ENCODE measurements around the gene CLCN7.

CLCN7 gene

DNA sequence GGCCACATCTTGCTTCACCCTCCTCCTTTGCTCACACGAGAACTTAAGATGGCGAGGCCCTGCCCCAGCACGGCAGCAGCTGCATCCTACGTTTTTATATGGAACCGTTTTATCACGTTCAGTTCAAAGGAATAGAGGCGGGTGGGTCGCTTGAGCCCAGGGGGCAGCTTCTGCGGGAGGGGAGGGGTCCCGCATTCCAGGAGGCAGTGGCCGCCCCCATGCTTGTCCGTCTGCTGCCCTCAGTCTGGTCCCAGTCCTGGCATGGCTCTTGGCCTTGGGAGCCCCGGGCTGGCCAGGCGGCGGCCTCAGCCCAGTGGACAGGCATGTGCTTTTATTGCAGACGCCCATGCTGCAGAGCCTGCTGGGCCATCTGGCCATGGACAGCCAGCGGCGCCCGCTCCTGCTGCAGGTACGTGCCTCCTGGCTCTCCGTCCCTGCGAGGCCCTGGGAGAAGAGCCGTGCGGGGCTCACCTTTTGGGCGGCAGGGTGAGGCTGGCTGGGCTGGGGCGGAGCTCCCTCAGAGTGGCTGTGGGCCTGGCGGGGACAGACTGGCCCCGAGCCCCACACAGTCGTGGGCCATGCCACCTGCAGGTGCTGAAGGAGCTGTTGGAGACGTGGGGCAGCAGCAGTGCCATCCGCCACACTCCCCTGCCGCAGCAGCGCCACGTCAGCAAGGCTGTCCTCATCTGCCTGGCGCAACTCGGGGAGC, 25.1 kb upstream of the CLCN7 start:
- Histone ChIP-seq H2BK15ac (replicated peaks; ENCODE audit: low read depth) (no peak overlapping the region), H3K4me3 (ENCODE audit: low read length) (no peak overlapping the region), H3K18ac (ENCODE audit: low read length) (no peak overlapping the region), H2AK5ac (ENCODE audit: low read length) (no peak overlapping the region), H3K4me2 (ENCODE audit: low read length) (no peak overlapping the region), H3K27ac (ENCODE audit: low read depth, low read length) (no peak overlapping the region), H3K4me1 (ENCODE audit: control insufficient read depth, low read depth, low read length) (no peaks in the 10 kb centered on the region), H3K79me2 (ENCODE audit: control insufficient read depth, insufficient read depth, low read length) (no peaks in the 10 kb centered on the region), H3K79me1 (ENCODE audit: low read length) (peaks cover under 1% of the 10 kb centered on the region), H3K27me3 (ENCODE audit: insufficient read depth, low read length, poor library complexity) (no peaks in the 10 kb centered on the region), H3K4ac (ENCODE audit: low read depth, low read length) (no peak overlapping the region), H2BK120ac (ENCODE audit: low read depth, low read length) (no peak overlapping the region), H3K23ac (ENCODE audit: low read length) (no peak overlapping the region), H3K9ac (ENCODE audit: low read length) (no peak overlapping the region), H4K8ac (ENCODE audit: low read depth, low read length) (no peak overlapping the region), H2BK5ac (ENCODE audit: low read length) (no peak overlapping the region), H3K56ac (ENCODE audit: low read length) (no peak overlapping the region), H3K36me3 (ENCODE audit: control insufficient read depth, insufficient read depth, low read length) (peaks cover 6% of the 10 kb centered on the region), H4K5ac (ENCODE audit: low read length) (no peak overlapping the region)
- no peak for DNase-seq
- WGBS (ENCODE audit: extremely low coverage, insufficient coverage, low lambda C conversion rate) = no CpG with 5 or more reads among the region's 36 CpGs

DNA sequence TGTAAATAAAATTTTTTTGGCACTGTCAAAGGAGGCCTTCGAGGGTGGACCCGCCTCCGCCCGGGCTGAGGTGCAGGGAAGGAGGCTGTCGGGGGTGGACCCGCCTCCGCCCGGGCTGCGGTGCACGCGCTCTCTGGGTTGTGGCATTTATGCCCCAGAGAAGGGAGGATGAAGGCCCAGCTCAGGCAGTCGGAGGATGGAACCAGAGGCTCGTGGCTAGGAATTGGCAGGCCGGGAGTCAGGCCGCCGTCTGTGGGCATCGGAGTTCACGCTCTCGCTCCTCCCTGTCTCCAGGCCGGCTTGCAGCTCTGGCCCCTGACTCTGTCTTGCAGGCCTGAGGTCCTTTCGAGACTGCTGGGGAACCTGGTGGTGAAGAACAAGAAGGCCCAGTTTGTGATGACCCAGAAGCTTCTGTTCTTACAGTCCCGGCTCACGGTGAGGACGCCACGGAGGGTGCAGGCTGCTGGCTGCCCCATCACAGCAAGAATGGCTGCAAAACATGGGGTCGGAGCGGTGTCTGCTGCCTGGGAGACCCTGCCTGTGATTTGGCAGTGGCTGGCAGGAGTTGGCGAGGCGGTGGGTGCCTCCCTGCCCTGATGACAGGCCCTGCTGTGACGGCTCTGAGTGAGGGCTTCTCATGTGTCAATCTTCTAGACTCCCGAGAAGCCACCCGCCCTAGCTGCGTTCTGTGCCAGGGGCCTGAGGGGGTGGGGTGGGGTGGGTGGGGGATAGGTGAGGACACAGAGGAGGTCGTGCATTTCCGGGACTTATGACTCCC, 24.3 kb upstream of the CLCN7 start:
- Histone ChIP-seq H3K36me3 (ENCODE audit: control insufficient read depth, insufficient read depth, low read length) (peaks cover 6% of the 10 kb centered on the region), H4K8ac (ENCODE audit: low read depth, low read length) (no peak overlapping the region), H3K23ac (ENCODE audit: low read length) (no peak overlapping the region), H3K9ac (ENCODE audit: low read length) (no peak overlapping the region), H3K79me1 (ENCODE audit: low read length) (peaks cover 5% of the 10 kb centered on the region), H2BK120ac (ENCODE audit: low read depth, low read length) (no peak overlapping the region), H3K79me2 (ENCODE audit: control insufficient read depth, insufficient read depth, low read length) (peaks cover 6% of the 10 kb centered on the region), H3K4ac (ENCODE audit: low read depth, low read length) (no peak overlapping the region), H3K4me1 (ENCODE audit: control insufficient read depth, low read depth, low read length) (no peaks in the 10 kb centered on the region), H3K27me3 (ENCODE audit: insufficient read depth, low read length, poor library complexity) (no peaks in the 10 kb centered on the region), H3K4me2 (ENCODE audit: low read length) (no peak overlapping the region), H3K4me3 (ENCODE audit: low read length) (no peak overlapping the region), H3K27ac (ENCODE audit: low read depth, low read length) (no peak overlapping the region), H2BK5ac (ENCODE audit: low read length) (no peak overlapping the region), H2AK5ac (ENCODE audit: low read length) (no peak overlapping the region), H4K5ac (ENCODE audit: low read length) (no peak overlapping the region), H3K18ac (ENCODE audit: low read length) (no peak overlapping the region), H3K56ac (ENCODE audit: low read length) (no peak overlapping the region), H2BK15ac (replicated peaks; ENCODE audit: low read depth) (no peak overlapping the region)
- WGBS (ENCODE audit: extremely low coverage, insufficient coverage, low lambda C conversion rate) = no CpG with 5 or more reads among the region's 35 CpGs
- DNase-seq = no peak

DNA sequence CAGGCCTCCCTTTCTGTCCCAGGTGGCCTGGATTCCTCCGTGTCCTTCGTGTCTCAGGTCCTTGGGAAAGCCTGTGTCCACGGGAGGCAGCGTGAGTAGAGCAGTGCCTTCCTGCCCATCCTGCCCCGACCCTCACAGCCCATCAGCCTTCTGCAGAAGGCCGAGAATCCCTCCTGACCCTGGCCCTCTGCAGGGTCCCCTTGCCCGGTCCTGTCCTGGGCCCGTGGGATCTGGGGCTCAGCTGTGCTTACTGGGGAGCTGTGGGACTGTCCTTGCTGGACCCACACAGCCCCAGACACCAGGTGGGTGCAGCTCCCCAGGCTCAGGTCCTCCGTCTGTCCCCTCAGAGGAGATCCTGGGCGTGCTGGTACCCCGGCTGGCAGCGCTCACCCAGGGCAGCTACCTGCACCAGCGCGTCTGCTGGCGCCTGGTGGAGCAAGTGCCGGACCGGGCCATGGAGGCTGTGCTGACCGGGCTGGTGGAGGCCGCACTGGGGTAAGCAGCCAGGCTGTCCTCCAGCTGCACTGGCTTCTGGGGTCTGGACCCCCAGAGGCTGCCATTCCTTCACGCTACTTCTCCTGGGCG, 22.3 kb upstream of the CLCN7 start:
- Histone ChIP-seq H4K8ac (ENCODE audit: low read depth, low read length) (no peak overlapping the region), H3K4me3 (ENCODE audit: low read length) (no peak overlapping the region), H3K4me1 (ENCODE audit: control insufficient read depth, low read depth, low read length) (no peaks in the 10 kb centered on the region), H2BK120ac (ENCODE audit: low read depth, low read length) (no peak overlapping the region), H3K79me1 (ENCODE audit: low read length) (peaks cover 5% of the 10 kb centered on the region), H3K56ac (ENCODE audit: low read length) (no peak overlapping the region), H3K9ac (ENCODE audit: low read length) (no peak overlapping the region), H3K36me3 (ENCODE audit: control insufficient read depth, insufficient read depth, low read length) (peaks cover 2% of the 10 kb centered on the region), H3K79me2 (ENCODE audit: control insufficient read depth, insufficient read depth, low read length) (peaks cover 9% of the 10 kb centered on the region), H3K27ac (ENCODE audit: low read depth, low read length) (no peak overlapping the region), H3K18ac (ENCODE audit: low read length) (no peak overlapping the region), H2BK15ac (replicated peaks; ENCODE audit: low read depth) (no peak overlapping the region), H3K4me2 (ENCODE audit: low read length) (no peak overlapping the region), H2BK5ac (ENCODE audit: low read length) (no peak overlapping the region), H3K23ac (ENCODE audit: low read length) (no peak overlapping the region), H3K27me3 (ENCODE audit: insufficient read depth, low read length, poor library complexity) (no peaks in the 10 kb centered on the region), H2AK5ac (ENCODE audit: low read length) (no peak overlapping the region), H4K5ac (ENCODE audit: low read length) (no peak overlapping the region), H3K4ac (ENCODE audit: low read depth, low read length) (no peak overlapping the region)
- no CpG with 5 or more reads among the region's 21 CpGs for WGBS (ENCODE audit: extremely low coverage, insufficient coverage, low lambda C conversion rate)
- DNase-seq = no peak

DNA sequence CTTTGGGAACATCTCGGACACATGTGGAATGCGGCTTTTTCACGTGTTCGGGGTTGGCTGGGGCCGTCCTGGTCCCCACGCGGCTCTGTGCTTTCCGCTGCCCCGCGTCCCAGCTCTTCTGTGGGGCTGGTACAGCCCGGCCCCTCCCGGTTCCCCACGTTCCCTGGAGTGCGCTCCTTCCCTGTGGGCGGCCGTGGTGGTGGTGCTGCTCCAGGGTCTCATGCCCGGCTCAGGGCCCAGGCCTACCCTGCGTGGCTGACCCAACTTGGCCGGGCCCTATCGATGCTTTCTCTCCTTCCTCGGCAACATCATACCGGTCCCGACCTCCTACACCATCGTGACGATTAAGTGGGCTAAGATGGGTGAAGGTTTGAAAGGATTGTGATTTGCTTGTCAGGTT, 21.6 kb upstream of the CLCN7 start:
- Histone ChIP-seq H3K79me1 (ENCODE audit: low read length) (peaks cover 5% of the 10 kb centered on the region), H4K5ac (ENCODE audit: low read length) (no peak overlapping the region), H3K4ac (ENCODE audit: low read depth, low read length) (no peak overlapping the region), H3K27me3 (ENCODE audit: insufficient read depth, low read length, poor library complexity) (no peaks in the 10 kb centered on the region), H3K4me2 (ENCODE audit: low read length) (no peak overlapping the region), H3K36me3 (ENCODE audit: control insufficient read depth, insufficient read depth, low read length) (no peaks in the 10 kb centered on the region), H3K56ac (ENCODE audit: low read length) (no peak overlapping the region), H3K4me3 (ENCODE audit: low read length) (no peak overlapping the region), H3K23ac (ENCODE audit: low read length) (no peak overlapping the region), H4K8ac (ENCODE audit: low read depth, low read length) (no peak overlapping the region), H3K27ac (ENCODE audit: low read depth, low read length) (no peak overlapping the region), H3K79me2 (ENCODE audit: control insufficient read depth, insufficient read depth, low read length) (peaks cover 9% of the 10 kb centered on the region), H2AK5ac (ENCODE audit: low read length) (no peak overlapping the region), H2BK5ac (ENCODE audit: low read length) (no peak overlapping the region), H3K4me1 (ENCODE audit: control insufficient read depth, low read depth, low read length) (no peaks in the 10 kb centered on the region), H3K9ac (ENCODE audit: low read length) (no peak overlapping the region), H3K18ac (ENCODE audit: low read length) (no peak overlapping the region), H2BK120ac (ENCODE audit: low read depth, low read length) (no peak overlapping the region), H2BK15ac (replicated peaks; ENCODE audit: low read depth) (no peak overlapping the region)
- no CpG with 5 or more reads among the region's 25 CpGs for WGBS (ENCODE audit: extremely low coverage, insufficient coverage, low lambda C conversion rate)
- no peak for DNase-seq

DNA sequence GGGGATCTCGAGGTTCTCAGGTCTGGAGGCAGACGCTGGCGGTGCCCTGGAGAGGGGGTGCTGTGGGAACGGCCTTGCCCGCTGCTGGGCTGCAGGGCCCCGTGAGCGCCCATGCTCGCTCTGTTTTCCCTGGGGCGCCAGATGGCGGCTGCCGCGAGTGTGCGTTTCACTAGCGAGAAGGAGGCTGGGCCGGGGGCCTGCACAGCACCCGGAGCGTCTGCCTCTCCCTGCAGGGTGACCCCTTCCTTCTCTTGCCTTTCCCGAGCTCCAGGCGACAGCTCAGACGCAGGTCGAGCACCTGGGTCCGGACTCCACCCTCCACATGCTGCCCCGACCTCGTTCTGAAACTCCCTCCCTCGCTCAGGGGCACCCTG, 21.0 kb upstream of the CLCN7 start:
- Histone ChIP-seq H2AK5ac (ENCODE audit: low read length) (no peak overlapping the region), H4K8ac (ENCODE audit: low read depth, low read length) (no peak overlapping the region), H2BK120ac (ENCODE audit: low read depth, low read length) (no peak overlapping the region), H3K36me3 (ENCODE audit: control insufficient read depth, insufficient read depth, low read length) (no peaks in the 10 kb centered on the region), H3K23ac (ENCODE audit: low read length) (no peak overlapping the region), H3K79me1 (ENCODE audit: low read length) (peaks cover 5% of the 10 kb centered on the region), H2BK5ac (ENCODE audit: low read length) (no peak overlapping the region), H3K56ac (ENCODE audit: low read length) (no peak overlapping the region), H3K27me3 (ENCODE audit: insufficient read depth, low read length, poor library complexity) (no peaks in the 10 kb centered on the region), H3K27ac (ENCODE audit: low read depth, low read length) (no peak overlapping the region), H3K4ac (ENCODE audit: low read depth, low read length) (no peak overlapping the region), H3K4me3 (ENCODE audit: low read length) (no peak overlapping the region), H4K5ac (ENCODE audit: low read length) (no peak overlapping the region), H3K18ac (ENCODE audit: low read length) (no peak overlapping the region), H3K4me1 (ENCODE audit: control insufficient read depth, low read depth, low read length) (no peaks in the 10 kb centered on the region), H2BK15ac (replicated peaks; ENCODE audit: low read depth) (no peak overlapping the region), H3K79me2 (ENCODE audit: control insufficient read depth, insufficient read depth, low read length) (peaks cover 9% of the 10 kb centered on the region), H3K9ac (ENCODE audit: low read length) (no peak overlapping the region), H3K4me2 (ENCODE audit: low read length) (no peak overlapping the region)
- no peak for DNase-seq
- no CpG with 5 or more reads among the region's 25 CpGs for WGBS (ENCODE audit: extremely low coverage, insufficient coverage, low lambda C conversion rate)
